ENCODE data around the gene SMOC1. TPM values are rescaled to one million over a fixed set of nuclear protein-coding genes. Genes with fewer than 3 reads are reported as not detected.

The SMOC1 gene
- total and polyA plus RNA-seq, 9 of the 15 experiments (the other 6 are each of a cell fraction or from before 2014, with no cell fraction given), result 0.04 TPM; not detected in 8

GRCh38 chr14:69873877-69874780 is 5.1 kb upstream of the SMOC1 start:
- Histone ChIP-seq H3K4me3 (no peak overlapping the region), H2AFZ (ENCODE audit: low read depth, low read length) (no peak overlapping the region), H3K4me1 (replicated peaks in 1 of 2; ENCODE audit: control insufficient read depth in 2 of 2, insufficient read depth in 2 of 2, low read length in 2 of 2) (peaks cover 0 to 1% of the 10 kb centered on the region in 2 experiments; a peak in 1 of 5 replicates), H3K4me2 (ENCODE audit: insufficient read depth, low read length) (no peak overlapping the region), H3K27ac (ENCODE audit: extremely low read depth, low read depth, low read length) (no peak overlapping the region), H3K79me2 (ENCODE audit: control insufficient read depth, insufficient read depth, low read length) (no peaks in the 10 kb centered on the region), H3K27me3 (ENCODE audit: control insufficient read depth in 2 of 2, insufficient read depth in 2 of 2, low read length in 2 of 2) (peaks cover 0 to 15% of the 10 kb centered on the region in 2 experiments; a peak in 2 of 5 replicates), H3K9ac (ENCODE audit: insufficient read depth in 1 of 2, low read depth in 2 of 2, low read length in 2 of 2) (no peak overlapping the region), H4K20me1 (replicated peaks; ENCODE audit: control insufficient read depth, insufficient read depth, low read length) (no peaks in the 10 kb centered on the region), H3K9me3 (replicated peaks; ENCODE audit: control insufficient read depth, insufficient read depth, low read depth, low read length) (no peaks in the 10 kb centered on the region), H3K9me1 (ENCODE audit: control insufficient read depth, insufficient read depth, low read length) (no peaks in the 10 kb centered on the region), H3K36me3 (ENCODE audit: control insufficient read depth, insufficient read depth, low read length) (no peaks in the 10 kb centered on the region)
- no peak for FAIRE-seq
- 0% methylated on average over 5 of the region's 5 CpGs for WGBS (ENCODE audit: insufficient coverage, low coverage, missing lambda C conversion rate)
- ChIA-PET CTCF (ENCODE audit: low intra/inter-chr PET ratio) (no interaction called here), POLR2A (interaction anchor here (0.7 kb wide), 1 partner anchor 117 kb away, joined by 3 read pairs; no protein-coding TSS in a partner anchor)
- in situ Hi-C loops (cut with MboI) (no loop called here), intact Hi-C loops (cut with micrococcal nuclease) (no loop called here)
- TF ChIP-seq AFF1 (IDR thresholded peaks at IDR 0.05; ENCODE audit: low read depth in 1 of 2, partially characterized antibody in 2 of 2) (no peak), TRIM28 (IDR thresholded peaks at IDR 0.05) (no peak), ZBTB8A (IDR thresholded peaks at IDR 0.05; ENCODE audit: partially characterized antibody) (no peak), NFIX (CRISPR knock-in tag; IDR thresholded peaks at IDR 0.05; ENCODE audit: low read depth) (no peak), ZFP91 (CRISPR knock-in tag; IDR thresholded peaks at IDR 0.05) (no peak), CBX8 (IDR thresholded peaks at IDR 0.05; ENCODE audit: borderline replicate concordance, extremely low read depth, low read depth, low read length, poor library complexity, severe bottlenecking) (no peak), DEAF1 (CRISPR knock-in tag; IDR thresholded peaks at IDR 0.05) (no peak)
- no peak for ATAC-seq
- no TSS peak for BruUV-seq (replicated peaks)
- no peak for DNase-seq (ENCODE audit: extremely low read depth in 1 of 4, low spot score in 3 of 4)
